Stimulated activated naive CD4-positive, alpha-beta T cell treated with Interleukin-2 at 50 U/mL for 16 hours (primary cell): ENCODE data around the gene SLC17A2.

ENCODE experiments used
- DNase-seq: peaks from one replicate; lab custom pipeline; 2025; lab: John Stamatoyannopoulos, UW

SLC17A2 gene

GRCh38 chr6:25930532-25931410 is at the start of gene SLC17A2:
SLC17A2 (minus strand) TSS chr6:25930691; CDS start chr6:25925796, 4,895 bp downstream.
- no peak for DNase-seq

- DNase-seq = no peak
Measured at GRCh38 chr6:25975923-25976560, 45.6 kb upstream of the SLC17A2 start.

GRCh38 chr6:25973923-25974555 is 43.5 kb upstream of the SLC17A2 start:
- DNase-seq = no peak

GRCh38 chr6:25972902-25973301 is 42.4 kb upstream of the SLC17A2 start:
- no peak for DNase-seq

- DNase-seq = no peak
Measured at GRCh38 chr6:25972128-25972527, 41.6 kb upstream of the SLC17A2 start.

- no peak for DNase-seq
Measured at GRCh38 chr6:25971187-25971821, 40.8 kb upstream of the SLC17A2 start.

- DNase-seq = no peak
Measured at GRCh38 chr6:25968769-25969168, 38.3 kb upstream of the SLC17A2 start.

- DNase-seq = no peak
Measured at GRCh38 chr6:25966711-25967110, 36.2 kb upstream of the SLC17A2 start.

GRCh38 chr6:25965058-25965457 is 34.6 kb upstream of the SLC17A2 start:
- no peak for DNase-seq

- DNase-seq = no peak
Measured at GRCh38 chr6:25963426-25964123, 33.1 kb upstream of the SLC17A2 start.

GRCh38 chr6:25962149-25963127 is 31.9 kb upstream of the SLC17A2 start, which contains the start of gene TRIM38:
TRIM38 (plus strand) TSS chr6:25962802; CDS start chr6:25966523, 3,721 bp downstream.
- DNase-seq = peak; percentile 71

GRCh38 chr6:25961619-25962148 is 31.2 kb upstream of the SLC17A2 start:
- DNase-seq = no peak

- DNase-seq = peak; percentile 70
Measured at GRCh38 chr6:25960734-25961133, 30.2 kb upstream of the SLC17A2 start.

- no peak for DNase-seq
Measured at GRCh38 chr6:25959890-25960536, 29.5 kb upstream of the SLC17A2 start.

GRCh38 chr6:25958700-25959162 is 28.2 kb upstream of the SLC17A2 start:
- DNase-seq = no peak

GRCh38 chr6:25956226-25956625 is 25.7 kb upstream of the SLC17A2 start:
- no peak for DNase-seq

GRCh38 chr6:25954756-25955155 is 24.3 kb upstream of the SLC17A2 start:
- no peak for DNase-seq

- no peak for DNase-seq
Measured at GRCh38 chr6:25953733-25954132, 23.2 kb upstream of the SLC17A2 start.

- no peak for DNase-seq
Measured at GRCh38 chr6:25952535-25952934, 22.0 kb upstream of the SLC17A2 start.
